Keratinocyte (primary cell): ENCODE data around the gene HIPK1.

Experiments
- EZH2 ChIP-seq: IDR thresholded peaks from one replicate; pipeline ENCODE4 v1.6.1; 2012; ENCODE audit warnings: inconsistent platforms, mild to moderate bottlenecking, low read length, moderate library complexity
- TF ChIP-seq, protein P1 (sequence below), 3 experiments: IDR thresholded peaks in 1 of 3; conservative IDR thresholded peaks in 1 of 3; optimal IDR thresholded peaks in 1 of 3; 2 replicates in 2 of 3; 3 replicates in 1 of 3; pipeline versions ENCODE3 to v1.5.1; 2011; ENCODE audit warnings: low read length in 3 of 3, mild to moderate bottlenecking in 3 of 3, moderate library complexity in 2 of 3, control low read depth in 1 of 3, inconsistent platforms in 1 of 3; ENCODE audit not compliant: insufficient read depth in 2 of 3; ENCODE audit errors: extremely low read depth in 1 of 3

DNA sequence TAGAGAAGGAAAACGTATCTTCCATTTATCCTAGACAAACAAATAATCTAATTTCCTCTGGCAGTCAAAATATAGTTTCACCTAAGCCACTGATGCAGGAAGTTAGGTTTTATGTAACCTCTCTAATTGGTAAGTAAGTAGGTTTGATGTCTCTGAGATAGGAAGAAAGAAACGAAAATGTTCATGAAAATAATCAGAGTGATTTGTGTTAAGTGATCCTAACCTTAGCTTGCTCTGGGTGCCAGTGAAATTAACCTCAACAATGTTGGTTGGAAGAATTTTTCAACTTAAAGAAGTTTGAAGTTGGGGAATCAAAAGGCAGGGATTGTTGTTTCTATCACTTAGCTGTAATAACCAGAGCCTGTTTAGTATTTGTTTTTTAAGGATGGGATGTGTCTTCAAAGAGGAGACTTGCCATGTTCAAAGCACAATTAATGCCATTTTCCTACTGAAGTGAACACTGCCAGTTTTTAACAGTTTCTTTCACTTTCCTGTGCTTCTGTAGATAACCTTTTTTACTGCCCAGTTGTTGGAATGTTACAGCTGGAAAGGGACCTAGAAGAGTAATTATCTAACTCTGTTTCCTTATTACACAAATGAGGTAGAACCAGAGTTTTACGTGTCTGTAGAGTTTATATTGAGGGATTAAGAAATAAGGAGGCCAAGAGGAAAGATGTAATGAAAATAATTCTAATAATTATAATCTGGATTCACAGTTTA lies 18.4 kb downstream of the HIPK1 start:
- TF ChIP-seq, protein P1, sequence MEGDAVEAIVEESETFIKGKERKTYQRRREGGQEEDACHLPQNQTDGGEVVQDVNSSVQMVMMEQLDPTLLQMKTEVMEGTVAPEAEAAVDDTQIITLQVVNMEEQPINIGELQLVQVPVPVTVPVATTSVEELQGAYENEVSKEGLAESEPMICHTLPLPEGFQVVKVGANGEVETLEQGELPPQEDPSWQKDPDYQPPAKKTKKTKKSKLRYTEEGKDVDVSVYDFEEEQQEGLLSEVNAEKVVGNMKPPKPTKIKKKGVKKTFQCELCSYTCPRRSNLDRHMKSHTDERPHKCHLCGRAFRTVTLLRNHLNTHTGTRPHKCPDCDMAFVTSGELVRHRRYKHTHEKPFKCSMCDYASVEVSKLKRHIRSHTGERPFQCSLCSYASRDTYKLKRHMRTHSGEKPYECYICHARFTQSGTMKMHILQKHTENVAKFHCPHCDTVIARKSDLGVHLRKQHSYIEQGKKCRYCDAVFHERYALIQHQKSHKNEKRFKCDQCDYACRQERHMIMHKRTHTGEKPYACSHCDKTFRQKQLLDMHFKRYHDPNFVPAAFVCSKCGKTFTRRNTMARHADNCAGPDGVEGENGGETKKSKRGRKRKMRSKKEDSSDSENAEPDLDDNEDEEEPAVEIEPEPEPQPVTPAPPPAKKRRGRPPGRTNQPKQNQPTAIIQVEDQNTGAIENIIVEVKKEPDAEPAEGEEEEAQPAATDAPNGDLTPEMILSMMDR (optimal IDR thresholded peaks at IDR 0.05 in 1 of 3, IDR thresholded peaks at IDR 0.05 in 1 of 3, conservative IDR thresholded peaks at IDR 0.05 in 1 of 3; ENCODE audit: extremely low read depth in 1 of 3, insufficient read depth in 2 of 3, low read length in 3 of 3): no peak
- TF ChIP-seq EZH2: no peak
